Lower leg skin (tissue), 3 donors: Measurements from ENCODE around the gene CALCOCO1.

ENCODE experiments used
- POLR2A ChIP-seq, 2 donors: fragments of 450-650 bp; IDR thresholded peaks; one replicate each; pipeline ENCODE4 v1.6.1; 2016 to 2017; ENCODE audit warnings: antibody characterized with exemption in 2 of 2, mild to moderate bottlenecking in 1 of 2, moderate library complexity in 1 of 2
- TF ChIP-seq, protein P1 (sequence below), 3 donors: fragments of 450-650 bp; IDR thresholded peaks; one replicate each; pipeline ENCODE4 v1.5.1; 2016; ENCODE audit warnings: antibody characterized with exemption in 3 of 3, mild to moderate bottlenecking in 3 of 3, moderate library complexity in 2 of 3

DNA sequence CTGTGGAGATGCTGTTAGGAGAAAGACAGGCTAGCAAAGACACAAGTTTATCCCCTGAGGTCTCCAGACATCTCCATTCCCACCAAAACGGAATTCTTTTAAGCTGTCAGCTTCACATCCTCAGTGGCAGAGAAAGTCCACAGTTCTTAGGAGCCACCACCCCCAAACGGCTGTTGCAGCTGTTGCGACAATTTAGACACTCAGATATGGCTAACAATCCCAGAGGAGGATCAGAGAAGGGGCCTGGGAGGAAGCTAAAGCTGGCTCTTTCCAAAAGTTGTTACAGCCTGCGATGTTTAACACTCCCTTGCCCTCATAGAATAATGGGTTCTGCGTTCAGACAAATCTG lies 49.5 kb downstream of the CALCOCO1 start:
- no peak for TF ChIP-seq POLR2A (IDR thresholded peaks at IDR 0.05)
- TF ChIP-seq, protein P1, sequence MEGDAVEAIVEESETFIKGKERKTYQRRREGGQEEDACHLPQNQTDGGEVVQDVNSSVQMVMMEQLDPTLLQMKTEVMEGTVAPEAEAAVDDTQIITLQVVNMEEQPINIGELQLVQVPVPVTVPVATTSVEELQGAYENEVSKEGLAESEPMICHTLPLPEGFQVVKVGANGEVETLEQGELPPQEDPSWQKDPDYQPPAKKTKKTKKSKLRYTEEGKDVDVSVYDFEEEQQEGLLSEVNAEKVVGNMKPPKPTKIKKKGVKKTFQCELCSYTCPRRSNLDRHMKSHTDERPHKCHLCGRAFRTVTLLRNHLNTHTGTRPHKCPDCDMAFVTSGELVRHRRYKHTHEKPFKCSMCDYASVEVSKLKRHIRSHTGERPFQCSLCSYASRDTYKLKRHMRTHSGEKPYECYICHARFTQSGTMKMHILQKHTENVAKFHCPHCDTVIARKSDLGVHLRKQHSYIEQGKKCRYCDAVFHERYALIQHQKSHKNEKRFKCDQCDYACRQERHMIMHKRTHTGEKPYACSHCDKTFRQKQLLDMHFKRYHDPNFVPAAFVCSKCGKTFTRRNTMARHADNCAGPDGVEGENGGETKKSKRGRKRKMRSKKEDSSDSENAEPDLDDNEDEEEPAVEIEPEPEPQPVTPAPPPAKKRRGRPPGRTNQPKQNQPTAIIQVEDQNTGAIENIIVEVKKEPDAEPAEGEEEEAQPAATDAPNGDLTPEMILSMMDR (IDR thresholded peaks at IDR 0.05): no peak
